ENCODE measurements around the gene SERF2. TPM values are rescaled to one million over a fixed set of nuclear protein-coding genes. Genes with fewer than 3 reads are reported as not detected.

SERF2 gene
- total and polyA plus RNA-seq, 2 of the 13 experiments (the other 11 are each of a cell fraction or from before 2014, with no cell fraction given), result 811 to 1,257 TPM

- peak overlapping the region; percentile 66 for H3K4me2 ChIP-seq (ENCODE audit: low read depth, low read length)
- no peaks in the 10 kb centered on the region; a peak in 1 of 5 replicates for H3K27me3 ChIP-seq (ENCODE audit: control insufficient read depth in 1 of 2, insufficient read depth in 2 of 2, low read length in 2 of 2)
- no TSS peak for BruUV-seq (replicated peaks)
- WGBS (ENCODE audit: low lambda C conversion rate), result 93% methylated on average over 11 of the region's 11 CpGs
- no peaks in the 10 kb centered on the region for H3K36me3 ChIP-seq (replicated peaks in 1 of 2; ENCODE audit: control insufficient read depth in 1 of 2, insufficient read depth in 2 of 2, low read length in 2 of 2)
- no peak overlapping the region for H2AFZ ChIP-seq (ENCODE audit: low read length)
- H4K20me1 ChIP-seq (ENCODE audit: insufficient read depth, low read length), result no peaks in the 10 kb centered on the region
- ChIA-PET POLR2A (no interaction called here), CTCF (ENCODE audit: low intra/inter-chr PET ratio, low total read pairs) (no interaction called here)
- peaks cover 50% of the 10 kb centered on the region for H3K4me1 ChIP-seq (ENCODE audit: insufficient read depth, low read length)
- H3K4me3 ChIP-seq (replicated peaks in 1 of 3; ENCODE audit: insufficient read depth in 1 of 3, low read depth in 2 of 3, low read length in 3 of 3), result peak overlapping the region in 2 of 3 experiments; percentile 62 to 64; a peak in 4 of 6 replicates
- ATAC-seq (no peak), DNase-seq (ENCODE audit: low spot score) (no peak), FAIRE-seq (no peak)
- no peak for TF ChIP-seq HMG20B (CRISPR knock-in tag; conservative IDR thresholded peaks at IDR 0.05)
- TF ChIP-seq ZNF18 (CRISPR knock-in tag; IDR thresholded peaks at IDR 0.05; ENCODE audit: insufficient replicate concordance), result no peak
- TF ChIP-seq RBFOX2 (IDR thresholded peaks at IDR 0.05; ENCODE audit: low read depth, low read length), result no peak
- peak; percentile 60 for TF ChIP-seq ZNF121 (CRISPR knock-in tag; IDR thresholded peaks at IDR 0.05)
- in situ Hi-C loops (cut with HindIII; ENCODE audit: extremely low pct_ligation_motif_present, low pct_unique_long_range_greater_than_20kb) (no loop called here), intact Hi-C loops (cut with micrococcal nuclease; ENCODE audit: unreplicated experiment) (no loop called here)
- no peak overlapping the region for H3K27ac ChIP-seq (ENCODE audit: extremely low read length, insufficient read depth, low read length)
- H3K79me2 ChIP-seq (ENCODE audit: insufficient read depth, low read length), result peaks cover 31% of the 10 kb centered on the region
- peak overlapping the region; percentile 66; the same call in 1 of the 2 replicates for H3K9ac ChIP-seq (ENCODE audit: insufficient read depth, low read depth, low read length)
- H3K9me3 ChIP-seq (ENCODE audit: low read length), result no peaks in the 10 kb centered on the region
These were observed 33.9 kb downstream of the SERF2 start for GRCh38 chr15:43826029-43826507.

DNA sequence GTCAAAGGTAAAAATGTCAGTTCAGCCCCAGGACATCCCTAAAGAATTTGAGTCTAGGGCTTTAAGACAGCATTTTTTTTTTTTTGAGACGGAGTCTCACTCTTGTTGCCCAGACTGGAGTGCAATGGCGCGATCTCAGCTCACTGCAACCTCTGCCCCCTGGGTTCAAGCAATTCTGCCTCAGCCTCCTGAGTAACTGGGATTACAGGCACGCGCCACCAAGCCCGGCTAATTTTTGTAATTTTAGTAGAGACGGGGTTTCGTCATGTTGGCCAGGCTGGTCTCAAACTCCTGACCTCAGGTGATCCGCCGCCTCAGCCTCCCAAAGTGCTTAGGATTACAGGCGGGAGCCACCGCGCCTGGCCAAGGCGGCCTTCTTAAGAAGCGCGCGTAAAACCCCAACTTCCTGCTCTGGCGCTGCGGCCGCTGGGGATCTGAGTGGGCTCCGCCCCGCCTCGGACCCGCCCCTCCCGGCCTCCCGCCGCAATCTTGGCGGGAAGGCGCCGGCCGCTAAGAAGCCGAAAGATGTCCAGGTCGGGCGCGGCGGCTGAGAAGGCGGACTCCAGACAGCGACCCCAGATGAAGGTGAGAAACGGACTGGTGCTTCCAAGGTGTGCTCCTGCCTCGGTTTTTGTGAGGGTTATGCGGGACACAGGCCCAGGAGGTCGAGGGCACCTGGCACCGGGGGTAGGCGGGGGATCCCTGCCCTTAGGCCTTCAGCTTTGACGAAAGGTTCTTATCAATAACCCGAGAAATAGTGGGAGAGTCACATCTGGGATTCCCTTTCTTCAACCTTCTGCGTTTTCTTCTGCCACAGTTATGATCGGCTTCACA lies 34.6 kb downstream of the SERF2 start, which contains the start of gene WDR76:
WDR76 (plus strand) TSS at position 495 of the 834 bp plus-strand sequence; CDS start at position 526, 31 bp downstream.
- Histone ChIP-seq H3K27ac (ENCODE audit: extremely low read length, insufficient read depth, low read length) (peak within 1 kb of the TSS; percentile 60), H3K4me2 (ENCODE audit: low read depth, low read length) (peak within 1 kb of the TSS; percentile 66), H3K36me3 (replicated peaks in 1 of 2; ENCODE audit: control insufficient read depth in 1 of 2, insufficient read depth in 2 of 2, low read length in 2 of 2) (no peaks in the 10 kb centered on the region), H2AFZ (ENCODE audit: low read length) (no peak within 1 kb of the TSS), H4K20me1 (ENCODE audit: insufficient read depth, low read length) (no peaks in the 10 kb centered on the region), H3K4me1 (ENCODE audit: insufficient read depth, low read length) (peaks cover 44% of the 10 kb centered on the region), H3K9ac (ENCODE audit: insufficient read depth, low read depth, low read length) (peak within 1 kb of the TSS; percentile 66), H3K9me3 (ENCODE audit: low read length) (no peaks in the 10 kb centered on the region), H3K79me2 (ENCODE audit: insufficient read depth, low read length) (peaks cover 24% of the 10 kb centered on the region), H3K4me3 (replicated peaks in 1 of 3; ENCODE audit: insufficient read depth in 1 of 3, low read depth in 2 of 3, low read length in 3 of 3) (peak within 1 kb of the TSS; percentile 52 to 64 (median 62); a peak in 5 of 6 replicates), H3K27me3 (ENCODE audit: control insufficient read depth in 1 of 2, insufficient read depth in 2 of 2, low read length in 2 of 2) (no peaks in the 10 kb centered on the region; a peak in 1 of 5 replicates)
- DNase-seq (ENCODE audit: low spot score) (peak; percentile 11), ATAC-seq (peak; percentile 64), FAIRE-seq (no peak)
- POLR2A ChIA-PET, result interaction anchor here (1.1 kb wide), 1 partner anchor 26 kb away, joined by 4 read pairs; the partner anchor contains the start of genes HYPK and SERINC4
- BruUV-seq (replicated peaks), result no TSS peak
- in situ Hi-C loops (cut with HindIII; ENCODE audit: extremely low pct_ligation_motif_present, low pct_unique_long_range_greater_than_20kb) (no loop called here), intact Hi-C loops (cut with micrococcal nuclease; ENCODE audit: unreplicated experiment) (no loop called here)
- CTCF ChIA-PET (ENCODE audit: low intra/inter-chr PET ratio, low total read pairs), result no interaction called here
- WGBS (ENCODE audit: low lambda C conversion rate), result 63% methylated on average over 20 of the region's 48 CpGs
- TF ChIP-seq ZBTB44 (CRISPR knock-in tag; IDR thresholded peaks at IDR 0.05), result no peak
- no peak for TF ChIP-seq SNAI1 (CRISPR knock-in tag; IDR thresholded peaks at IDR 0.05; ENCODE audit: borderline replicate concordance)
- no peak for TF ChIP-seq AGO1 (IDR thresholded peaks at IDR 0.05; ENCODE audit: low read depth, low read length, poor library complexity, severe bottlenecking)
- TF ChIP-seq ZNF3 (CRISPR knock-in tag; IDR thresholded peaks at IDR 0.05), result no peak
- TF ChIP-seq, protein P1, sequence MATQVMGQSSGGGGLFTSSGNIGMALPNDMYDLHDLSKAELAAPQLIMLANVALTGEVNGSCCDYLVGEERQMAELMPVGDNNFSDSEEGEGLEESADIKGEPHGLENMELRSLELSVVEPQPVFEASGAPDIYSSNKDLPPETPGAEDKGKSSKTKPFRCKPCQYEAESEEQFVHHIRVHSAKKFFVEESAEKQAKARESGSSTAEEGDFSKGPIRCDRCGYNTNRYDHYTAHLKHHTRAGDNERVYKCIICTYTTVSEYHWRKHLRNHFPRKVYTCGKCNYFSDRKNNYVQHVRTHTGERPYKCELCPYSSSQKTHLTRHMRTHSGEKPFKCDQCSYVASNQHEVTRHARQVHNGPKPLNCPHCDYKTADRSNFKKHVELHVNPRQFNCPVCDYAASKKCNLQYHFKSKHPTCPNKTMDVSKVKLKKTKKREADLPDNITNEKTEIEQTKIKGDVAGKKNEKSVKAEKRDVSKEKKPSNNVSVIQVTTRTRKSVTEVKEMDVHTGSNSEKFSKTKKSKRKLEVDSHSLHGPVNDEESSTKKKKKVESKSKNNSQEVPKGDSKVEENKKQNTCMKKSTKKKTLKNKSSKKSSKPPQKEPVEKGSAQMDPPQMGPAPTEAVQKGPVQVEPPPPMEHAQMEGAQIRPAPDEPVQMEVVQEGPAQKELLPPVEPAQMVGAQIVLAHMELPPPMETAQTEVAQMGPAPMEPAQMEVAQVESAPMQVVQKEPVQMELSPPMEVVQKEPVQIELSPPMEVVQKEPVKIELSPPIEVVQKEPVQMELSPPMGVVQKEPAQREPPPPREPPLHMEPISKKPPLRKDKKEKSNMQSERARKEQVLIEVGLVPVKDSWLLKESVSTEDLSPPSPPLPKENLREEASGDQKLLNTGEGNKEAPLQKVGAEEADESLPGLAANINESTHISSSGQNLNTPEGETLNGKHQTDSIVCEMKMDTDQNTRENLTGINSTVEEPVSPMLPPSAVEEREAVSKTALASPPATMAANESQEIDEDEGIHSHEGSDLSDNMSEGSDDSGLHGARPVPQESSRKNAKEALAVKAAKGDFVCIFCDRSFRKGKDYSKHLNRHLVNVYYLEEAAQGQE (IDR thresholded peaks at IDR 0.05; ENCODE audit: borderline replicate concordance in 1 of 2, low read depth in 1 of 2, low read length in 2 of 2), result no peak

Data from HepG2 (cell line).